Measurements from ENCODE around the gene CHTOP. TPM values are rescaled to one million over a fixed set of nuclear protein-coding genes. Genes with fewer than 3 reads are reported as not detected.

The CHTOP gene
- total and polyA plus RNA-seq, 2 of the 8 experiments (the other 6 are each of a cell fraction or from before 2014, with no cell fraction given), result 84.6 to 104 TPM

GRCh38 chr1:153662269-153662668 is 28.4 kb downstream of the CHTOP start:
- Histone ChIP-seq H2BK120ac (replicated peaks; ENCODE audit: low read depth, low read length) (no peak overlapping the region), H4K8ac (ENCODE audit: extremely low read depth, insufficient read depth, low read length) (no peak overlapping the region), H3K9ac (replicated peaks in 1 of 4; ENCODE audit: extremely low read depth in 1 of 4, low read depth in 3 of 4, low read length in 3 of 4) (no peak overlapping the region), H4K5ac (ENCODE audit: insufficient read length, low read depth, low read length) (no peak overlapping the region), H3K79me2 (ENCODE audit: control insufficient read depth in 1 of 2, insufficient read depth in 2 of 2, low read length in 2 of 2) (peaks cover 0 to 11% of the 10 kb centered on the region in 2 experiments; a peak in 2 of 4 replicates), H2BK15ac (ENCODE audit: low read length) (no peak overlapping the region), H2AFZ (ENCODE audit: low read length) (no peak overlapping the region), H3K4me2 (ENCODE audit: insufficient read depth in 1 of 2, low read depth in 2 of 2, low read length in 2 of 2) (no peak overlapping the region), H3K14ac (ENCODE audit: insufficient read length) (no peak overlapping the region), H3K23me2 (ENCODE audit: low read depth, low read length) (no peaks in the 10 kb centered on the region), H4K91ac (replicated peaks; ENCODE audit: insufficient read length, low read length) (no peak overlapping the region), H2BK12ac (ENCODE audit: low read depth, low read length) (no peak overlapping the region), H3K9me3 (ENCODE audit: insufficient read depth in 2 of 2, low read depth in 1 of 2, low read length in 1 of 2) (no peaks in the 10 kb centered on the region), H2BK5ac (ENCODE audit: low read depth, low read length) (no peak overlapping the region), H3K4me1 (replicated peaks in 1 of 4; ENCODE audit: control insufficient read depth in 3 of 4, insufficient read depth in 4 of 4, low read length in 3 of 4) (peaks cover 0 to 4% (median 2%) of the 10 kb centered on the region in 4 experiments; a peak in 2 of 7 replicates), H3K27ac (ENCODE audit: low read depth, low read length) (no peak overlapping the region), H3K4me3 (ENCODE audit: extremely low read depth in 1 of 4, insufficient read depth in 2 of 4, low read depth in 3 of 4, low read length in 4 of 4) (no peak overlapping the region), H3K79me1 (ENCODE audit: low read depth, low read length) (peaks cover 5% of the 10 kb centered on the region; the same call in 1 of the 2 replicates), H3K18ac (ENCODE audit: extremely low read depth, low read length) (no peak overlapping the region), H3K23ac (ENCODE audit: insufficient read length) (no peak overlapping the region), H2BK20ac (ENCODE audit: low read length) (no peak overlapping the region), H3K27me3 (replicated peaks in 1 of 4; ENCODE audit: control insufficient read depth in 3 of 4, extremely low read depth in 1 of 4, insufficient read depth in 3 of 4, low read length in 3 of 4) (no peaks in the 10 kb centered on the region), H4K20me1 (replicated peaks in 1 of 2; ENCODE audit: control insufficient read depth in 1 of 2, insufficient read depth in 2 of 2, low read length in 2 of 2) (peaks cover 0 to 10% of the 10 kb centered on the region in 2 experiments), H3K36me3 (ENCODE audit: control insufficient read depth in 2 of 4, insufficient read depth in 4 of 4, low read length in 3 of 4) (peaks cover 53 to 69% (median 64%) of the 10 kb centered on the region in 4 experiments), H3K56ac (replicated peaks; ENCODE audit: insufficient read length, low read depth, low read length) (no peak overlapping the region), H3K4ac (replicated peaks; ENCODE audit: insufficient read length, low read depth, low read length) (no peak overlapping the region), H2AK5ac (ENCODE audit: low read depth, low read length) (no peak overlapping the region)
- FAIRE-seq, result no peak
- ChIA-PET CTCF (ENCODE audit: partially characterized antibody) (interaction anchor here (1.3 to 1.4 kb wide), 4 partner anchors 14 to 309 kb away, joined by 3 read pairs; no protein-coding TSS in a partner anchor), POLR2A (ENCODE audit: partially characterized antibody) (interaction anchor here (0.8 to 19.8 kb wide), 15 partner anchors 8 to 307 kb away, joined by 3 to 343 read pairs (median 4); partner anchors contain the start of genes CHTOP, CREB3L4, ILF2 and NPR1)
- WGBS, 2 experiments (ENCODE audit: extremely low coverage in 1 of 2, insufficient coverage in 1 of 2, insufficient read length in 1 of 2, insufficient replicate concordance in 2 of 2, low coverage in 1 of 2, low lambda C conversion rate in 2 of 2, missing lambda C conversion rate in 1 of 2), result 87% methylated on average over 2 of the region's 2 CpGs; no CpG with 5 or more reads in 1 of the 2 experiments
- DNase-seq (ENCODE audit: low read depth in 1 of 2, low spot score in 2 of 2), result no peak
- no peak for TF ChIP-seq NRF1 (IDR thresholded peaks at IDR 0.05; ENCODE audit: low read depth, low read length)
- no peak for TF ChIP-seq USF2 (IDR thresholded peaks at IDR 0.05; ENCODE audit: low read length)
- no peak for TF ChIP-seq TEAD4 (IDR thresholded peaks at IDR 0.05; ENCODE audit: low read depth, low read length)
- no peak for TF ChIP-seq CBX8 (IDR thresholded peaks at IDR 0.05; ENCODE audit: borderline replicate concordance, low read depth, low read length)
- TF ChIP-seq NANOG (IDR thresholded peaks at IDR 0.05; ENCODE audit: insufficient read depth, low read depth, low read length, poor library complexity, severe bottlenecking), result no peak
- no peak for TF ChIP-seq EZH2 (IDR thresholded peaks at IDR 0.05; ENCODE audit: low read depth, low read length, severe bottlenecking)
- no peak for TF ChIP-seq BCL11A (IDR thresholded peaks at IDR 0.05; ENCODE audit: low read depth in 2 of 2, low read length in 2 of 2)
- TF ChIP-seq POLR2AphosphoS5 (IDR thresholded peaks at IDR 0.05; ENCODE audit: low read depth, low read length), result 0 out of 2 replicates have a peak, but pooled peaks have one; percentile 15
- no peak for TF ChIP-seq RBBP5 (IDR thresholded peaks at IDR 0.05; ENCODE audit: borderline replicate concordance, low read depth, low read length)
- 0 out of 4 replicates have a peak, but pooled peaks of 1 of the 2 experiments have one; percentile 31 for TF ChIP-seq SIN3A (conservative IDR thresholded peaks at IDR 0.05 in 1 of 2, IDR thresholded peaks at IDR 0.05 in 1 of 2; ENCODE audit: low read depth in 1 of 2, low read length in 2 of 2)
- TF ChIP-seq CBX5 (IDR thresholded peaks at IDR 0.05; ENCODE audit: low read depth, low read length), result no peak
- no peak for TF ChIP-seq SRF (IDR thresholded peaks at IDR 0.05; ENCODE audit: low read depth, low read length)
